ENCODE results near the gene PSMD5. TPM values are rescaled to one million over a fixed set of nuclear protein-coding genes. Genes with fewer than 3 reads are reported as not detected.

PSMD5 gene
- total RNA-seq, 1 experiment from 2014 or later, result 20.4 TPM

- Histone ChIP-seq H3K4me3 (peak overlapping the region; percentile 46), H3K9me3 (no peaks in the 10 kb centered on the region), H3K27me3 (no peaks in the 10 kb centered on the region), H3K36me3 (peaks cover 30% of the 10 kb centered on the region)
- peak; percentile 74 for DNase-seq
These were observed 34.7 kb upstream of the PSMD5 start for GRCh38 chr9:120877276-120878034.

DNA sequence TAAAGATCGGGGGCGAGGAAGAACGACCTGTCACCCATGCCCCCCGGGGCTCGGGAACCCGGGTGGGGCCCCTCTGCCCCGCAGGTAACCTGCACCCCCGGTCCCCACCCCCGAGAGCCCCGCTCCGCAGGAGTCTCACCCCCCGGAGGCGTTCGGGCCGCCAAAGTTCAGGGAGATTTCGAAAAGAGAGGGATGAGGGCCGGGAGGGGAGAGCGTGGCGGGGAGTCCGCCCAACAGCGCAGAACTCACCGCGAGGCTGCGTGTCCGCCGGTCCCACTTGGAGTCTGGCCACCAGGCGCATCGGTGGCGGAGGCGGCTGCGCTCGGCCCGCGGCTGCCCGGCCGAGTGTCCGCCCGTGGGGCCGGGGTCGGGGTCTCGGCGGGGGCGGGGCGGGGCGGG is 34.1 kb upstream of the PSMD5 start, which contains the start of gene PHF19:
Gene PHF19 (minus strand): TSS at position 347 of the 399 bp plus-strand sequence. CDS start 2,447 bp downstream, outside the sequence.
- Histone ChIP-seq H3K27me3 (no peaks in the 10 kb centered on the region), H3K36me3 (peaks cover 34% of the 10 kb centered on the region), H3K4me3 (peak within 1 kb of the TSS; percentile 74), H3K9me3 (no peaks in the 10 kb centered on the region)
- DNase-seq, result peak; percentile 66

- peaks cover 39% of the 10 kb centered on the region for H3K36me3 ChIP-seq
- H3K4me3 ChIP-seq, result peak overlapping the region; percentile 74
- no peaks in the 10 kb centered on the region for H3K9me3 ChIP-seq
- DNase-seq, result peak; percentile 96
- no peaks in the 10 kb centered on the region for H3K27me3 ChIP-seq
These were observed 33.5 kb upstream of the PSMD5 start for GRCh38 chr9:120875954-120876841.

DNA sequence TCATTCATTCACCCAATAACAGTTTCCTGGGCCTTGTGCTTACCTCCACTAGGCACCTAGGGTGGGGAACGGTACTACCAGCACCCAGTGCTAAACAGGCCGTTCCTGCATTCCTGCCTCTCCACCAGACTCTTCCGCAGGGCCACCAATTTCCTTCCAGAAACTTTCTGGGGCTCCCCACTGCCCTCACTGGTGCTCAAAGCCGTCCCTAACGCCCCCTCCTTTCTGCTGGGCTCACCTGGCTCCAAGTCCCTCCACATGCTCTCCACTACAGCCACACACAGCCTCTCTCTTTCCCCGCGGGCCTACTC is 32.9 kb upstream of the PSMD5 start:
- Histone ChIP-seq H3K27me3 (no peaks in the 10 kb centered on the region), H3K9me3 (no peaks in the 10 kb centered on the region), H3K4me3 (peak overlapping the region; percentile 74), H3K36me3 (peaks cover 45% of the 10 kb centered on the region)
- DNase-seq, result no peak

DNA sequence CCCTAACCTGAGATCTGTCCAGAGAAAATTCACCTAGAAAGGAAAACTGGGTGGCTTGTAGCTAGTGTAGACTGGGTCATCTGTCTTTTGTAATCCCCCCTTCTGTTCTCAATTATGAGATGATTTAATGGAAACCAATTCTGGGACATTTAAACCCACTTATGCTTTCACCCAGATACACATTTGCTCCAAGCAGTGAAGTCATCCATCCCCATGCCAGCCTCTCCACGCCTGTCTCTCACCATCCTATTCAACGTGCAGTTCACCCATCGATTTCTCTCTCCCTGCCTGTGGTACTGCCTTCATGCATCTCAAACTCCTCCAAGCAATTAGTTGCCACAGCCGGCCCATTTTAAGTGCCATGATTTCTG is 32.5 kb upstream of the PSMD5 start:
- no peaks in the 10 kb centered on the region for H3K27me3 ChIP-seq
- no peak for DNase-seq
- H3K9me3 ChIP-seq, result no peaks in the 10 kb centered on the region
- peak overlapping the region; percentile 74 for H3K4me3 ChIP-seq
- peaks cover 49% of the 10 kb centered on the region for H3K36me3 ChIP-seq

- DNase-seq, result no peak
- Histone ChIP-seq H3K27me3 (no peaks in the 10 kb centered on the region), H3K9me3 (no peaks in the 10 kb centered on the region), H3K4me3 (no peak overlapping the region), H3K36me3 (peaks cover 54% of the 10 kb centered on the region)
These were observed 31.8 kb upstream of the PSMD5 start for GRCh38 chr9:120874226-120875194.

DNA sequence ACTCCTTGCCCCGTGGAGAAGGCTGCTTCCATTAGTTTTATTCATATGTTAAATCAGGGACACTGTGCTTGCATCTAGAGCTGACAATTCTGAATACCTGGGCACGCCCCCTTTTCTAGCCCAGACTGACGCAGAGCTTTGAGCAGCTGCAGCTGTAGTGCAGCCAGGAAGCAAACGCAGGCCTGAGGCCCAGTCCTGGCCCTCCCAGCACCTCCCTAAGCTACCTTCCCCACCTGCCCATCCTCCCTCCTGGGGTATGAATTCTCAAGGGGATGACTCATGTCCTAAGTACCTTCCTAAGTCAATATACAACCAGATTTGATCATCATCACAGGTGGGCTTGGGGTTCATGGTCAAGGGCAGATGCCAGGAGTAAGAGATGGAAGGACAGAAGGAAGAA is 30.8 kb upstream of the PSMD5 start:
- no peak for DNase-seq
- Histone ChIP-seq H3K27me3 (no peaks in the 10 kb centered on the region), H3K9me3 (no peaks in the 10 kb centered on the region), H3K4me3 (no peak overlapping the region), H3K36me3 (peaks cover 60% of the 10 kb centered on the region)

DNA sequence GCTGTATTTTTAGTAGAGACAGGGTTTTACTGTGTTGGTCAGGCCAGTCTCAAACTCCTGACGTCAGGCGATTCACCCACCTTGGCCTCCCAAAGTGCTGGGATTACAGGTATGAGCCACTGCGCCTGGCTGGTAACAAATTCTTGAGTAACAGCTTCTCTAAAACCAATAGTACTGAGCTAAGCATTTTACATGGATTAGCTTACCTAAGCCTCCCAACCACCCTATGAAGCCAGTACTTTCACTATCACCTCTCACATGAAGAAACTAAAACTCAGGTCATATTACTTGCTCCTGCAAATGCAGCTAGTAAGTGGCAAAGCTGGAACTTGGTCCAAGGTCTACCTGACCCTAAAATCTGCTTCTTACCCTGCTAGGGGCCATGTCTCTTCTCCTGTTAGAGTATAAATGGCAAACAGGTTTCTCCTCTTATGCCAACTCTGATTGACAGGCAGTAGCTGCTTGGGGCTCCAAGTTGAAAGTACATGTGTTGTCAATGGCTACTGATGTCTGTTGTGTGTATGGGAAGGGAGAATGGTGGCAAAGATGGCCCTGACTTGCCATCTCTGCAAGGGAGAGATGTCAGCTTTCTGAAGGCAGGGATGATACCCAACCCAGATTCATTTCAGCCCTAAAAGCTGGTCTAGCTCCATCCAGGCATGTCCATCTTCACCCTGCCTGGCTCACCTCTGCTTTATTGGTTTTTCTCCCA is 30.2 kb upstream of the PSMD5 start:
- no peak for DNase-seq
- no peak overlapping the region for H3K4me3 ChIP-seq
- no peaks in the 10 kb centered on the region for H3K27me3 ChIP-seq
- no peaks in the 10 kb centered on the region for H3K9me3 ChIP-seq
- H3K36me3 ChIP-seq, result peaks cover 65% of the 10 kb centered on the region

GRCh38 chr9:120870206-120870605 is 27.5 kb upstream of the PSMD5 start:
- Histone ChIP-seq H3K36me3 (peaks cover 81% of the 10 kb centered on the region), H3K27me3 (no peaks in the 10 kb centered on the region), H3K9me3 (no peaks in the 10 kb centered on the region), H3K4me3 (no peak overlapping the region)
- no peak for DNase-seq

- peaks cover 80% of the 10 kb centered on the region for H3K36me3 ChIP-seq
- H3K4me3 ChIP-seq, result no peak overlapping the region
- no peak for DNase-seq
- H3K27me3 ChIP-seq, result no peaks in the 10 kb centered on the region
- no peaks in the 10 kb centered on the region for H3K9me3 ChIP-seq
These were observed 27.0 kb upstream of the PSMD5 start for GRCh38 chr9:120869726-120870125.

- Histone ChIP-seq H3K9me3 (no peaks in the 10 kb centered on the region), H3K4me3 (no peak overlapping the region), H3K36me3 (peaks cover 76% of the 10 kb centered on the region), H3K27me3 (no peaks in the 10 kb centered on the region)
- no peak for DNase-seq
These were observed 26.6 kb upstream of the PSMD5 start for GRCh38 chr9:120869360-120869687.

GRCh38 chr9:120868676-120869359 is 26.1 kb upstream of the PSMD5 start:
- Histone ChIP-seq H3K4me3 (no peak overlapping the region), H3K27me3 (no peaks in the 10 kb centered on the region), H3K36me3 (peaks cover 71% of the 10 kb centered on the region), H3K9me3 (no peaks in the 10 kb centered on the region)
- DNase-seq, result peak; percentile 27

DNA sequence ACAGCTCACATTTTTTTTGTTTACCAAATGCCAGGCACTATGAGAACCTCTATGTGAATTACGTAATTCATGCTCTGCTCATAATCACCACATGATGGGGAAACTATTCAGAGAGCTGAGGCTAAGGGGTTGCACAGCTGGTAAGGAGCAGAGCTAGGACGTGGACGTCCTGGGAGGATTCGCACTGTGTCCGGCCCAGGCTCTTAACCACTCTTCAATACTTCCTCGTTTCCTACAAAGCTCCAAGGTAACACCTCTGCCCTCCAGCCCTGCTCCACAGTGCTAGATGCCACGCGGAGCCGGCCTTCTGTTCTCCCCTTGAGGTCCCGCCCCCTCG is 25.6 kb upstream of the PSMD5 start:
- Histone ChIP-seq H3K27me3 (no peaks in the 10 kb centered on the region), H3K9me3 (no peaks in the 10 kb centered on the region), H3K4me3 (no peak overlapping the region), H3K36me3 (peaks cover 66% of the 10 kb centered on the region)
- DNase-seq, result no peak

DNA sequence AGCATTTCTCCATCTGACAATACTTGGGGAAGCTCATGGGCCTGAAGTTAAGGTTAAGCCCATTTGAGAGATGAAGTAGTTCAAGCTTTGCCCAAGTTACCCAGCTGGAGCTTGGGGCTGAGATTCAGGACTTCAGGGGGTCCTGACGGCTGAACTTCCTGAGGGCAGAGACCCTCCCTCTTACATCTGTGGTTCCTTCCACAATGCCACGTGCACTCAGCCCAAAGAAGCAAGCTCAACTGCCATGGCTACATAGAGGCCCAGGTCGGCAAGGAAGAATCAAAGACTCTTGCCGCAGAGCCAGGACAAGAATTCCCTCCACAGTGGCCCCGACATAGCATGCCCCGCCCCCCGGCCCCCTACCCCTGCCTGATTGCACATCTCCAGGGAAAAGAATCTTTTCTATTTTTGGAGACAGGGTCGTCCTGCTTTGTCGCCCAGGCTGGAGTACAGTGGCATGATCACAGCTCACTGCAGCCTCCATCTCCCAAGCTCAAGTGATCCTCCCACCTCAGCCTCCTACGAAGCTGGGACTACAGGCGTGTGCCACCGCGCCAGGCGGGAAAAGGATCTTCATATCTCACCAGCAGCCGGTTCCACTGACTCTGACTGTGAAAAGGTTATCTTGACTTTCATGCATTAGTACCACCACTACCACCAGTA is 25.1 kb upstream of the PSMD5 start:
- Histone ChIP-seq H3K36me3 (peaks cover 61% of the 10 kb centered on the region), H3K9me3 (no peaks in the 10 kb centered on the region), H3K27me3 (no peaks in the 10 kb centered on the region), H3K4me3 (no peak overlapping the region)
- no peak for DNase-seq

- no peaks in the 10 kb centered on the region for H3K27me3 ChIP-seq
- DNase-seq, result no peak
- H3K9me3 ChIP-seq, result no peaks in the 10 kb centered on the region
- no peak overlapping the region for H3K4me3 ChIP-seq
- H3K36me3 ChIP-seq, result peaks cover 63% of the 10 kb centered on the region
These were observed 23.9 kb upstream of the PSMD5 start for GRCh38 chr9:120866651-120867050.

All from MG63 (cell line).